Heart right ventricle (tissue), 16 donors: ENCODE results near the gene AIF1L. TPM values are rescaled to one million over a fixed set of nuclear protein-coding genes. Genes with fewer than 3 reads are reported as not detected.

Experiments
- ATAC-seq, 8 donors: fragments of 200-7000 bp; cut with Tn5 transposase; one replicate each; pipeline ENCODE4 v1.9.1; 2020; ENCODE audit warnings: mild to moderate bottlenecking in 8 of 8, moderate library complexity in 8 of 8, moderate number of reproducible peaks in 1 of 8
- DNase-seq, 2 donors: peaks; one replicate each; pipeline ENCODE4 v3.0.0-alpha.2; 2020
- H3K27ac ChIP-seq, 10 donors: fragments of 200-600 bp; sonication (generic) in 2 of 10; one replicate each; pipeline versions ENCODE4 v1.5.0 to v1.8.0; 2020 to 2022; ENCODE audit warnings: mild to moderate bottlenecking in 3 of 10
- H3K27me3 ChIP-seq, 7 donors: fragments of 200-600 bp; one replicate each; pipeline ENCODE4 v1.8.0; 2021 to 2022; ENCODE audit warnings: mild to moderate bottlenecking in 2 of 7
- H3K36me3 ChIP-seq, 9 donors: fragments of 200-600 bp; sonication (generic) in 1 of 9; one replicate each; pipeline versions ENCODE4 v1.5.0 to v1.8.0; 2020 to 2022; ENCODE audit warnings: mild to moderate bottlenecking in 2 of 9
- H3K4me1 ChIP-seq, 9 donors: fragments of 200-600 bp; sonication (generic) in 1 of 9; one replicate each; pipeline versions ENCODE4 v1.5.0 to v1.8.0; 2020 to 2022; ENCODE audit warnings: mild to moderate bottlenecking in 4 of 9
- H3K4me3 ChIP-seq, 10 donors: fragments of 200-600 bp; sonication (generic) in 2 of 10; one replicate each; pipeline versions ENCODE4 v1.5.0 to v1.8.0; 2020 to 2022; ENCODE audit warnings: mild to moderate bottlenecking in 7 of 10, moderate library complexity in 2 of 10
- H3K9me3 ChIP-seq, 11 donors: fragments of 200-600 bp in 10 of 11; sonication (generic) in 2 of 11; one replicate each; pipeline versions ENCODE4 v1.5.0 to v1.8.0; 2013 to 2022; ENCODE audit warnings: mild to moderate bottlenecking in 2 of 11, control low read depth in 1 of 11, moderate library complexity in 1 of 11
- WGBS, 2 donors: extraction: QIAGEN DNeasy Blood & Tissue Kit; methylation state at CpG; one replicate each; pipeline ENCODE4 v1.1.7; 2013; ENCODE audit warnings: inconsistent platforms in 1 of 2; 5-methylcytosine and 5-hydroxymethylcytosine counted together
- intact Hi-C, 10 donors: fragments of 100-400 bp; cut with DNase I; formaldehyde crosslinking; loops; one replicate each; pipeline versions ENCODE4 v1.11.1 to v1.14.2; 2022
- polyA plus RNA-seq, 2 donors: library from polyadenylated mRNA; stranded (reverse); fragments of 200-250 nt; gene quantifications; one replicate each; pipeline ENCODE4 v1.2.3, GENCODE V29; 2013
- total RNA-seq, 10 donors: library from RNA; stranded (reverse); fragmentation: NEBNext Ultra II Directional in 3 of 10; extraction: Animal tissue kit (Norgen Biotek cat#: 25700) in 3 of 10; gene quantifications; one replicate each; pipeline versions ENCODE4 v1.2.1 to v1.2.4, GENCODE V29; 2021 to 2023
- TF ChIP-seq, protein P1 (sequence below), 9 donors: fragments of 200-600 bp; sonication (generic) in 2 of 9; IDR thresholded peaks; one replicate each; pipeline versions ENCODE4 v1.5.0 to v1.8.0; 2021 to 2022; ENCODE audit warnings: antibody characterized with exemption in 9 of 9, mild to moderate bottlenecking in 5 of 9, moderate library complexity in 1 of 9
- donor health status: Arrhythmogenic right ventricular cardiomyopathy.
- donor health status: ischemic (EF 13 %, LVEDD 7.1; RV severe dilation, severe dysfunction).
- donor health status: healthy with polysubstance abuse.
- donor health status: DM: no; HTN: yes; CAD: no.
- donor health status: DM: no; HTN: no; CAD: no.
- donor health status: ischemic (EF 25% LVEDD 6.9; RV normal size, moderate dysfunction).
- donor health status: ischemic (EF 25% LVEDD 5.7; RV mildly dilated, moderate dysfunction).
- donor health status: healthy.
- donor health status: DM: yes; HTN: yes; CAD: no.
- donor health status: Ischemic cardiomyopathy.
- donor health status: ischemic (EF 35%, LVEDD 5.7; RV mildly dilated, moderate dysfunction).
- donor health status: nonischemic (EF 11% LVEDD 7.7; RV severe dilation, severe dysfunction).
- donor health status: DM: yes; HTN: yes; CAD: no.
- donor health status: PGD.
- donor health status: ischemic (EF 29% LVEDD 5.4; RV normal size, mild dysfunction).
- donor health status: nonischemic (EF 23%, LVEDD 6.1; RV moderate dilation, normal function).

The AIF1L gene
- total and polyA plus RNA-seq, 12 donors: 9.6 to 93.2 (median 15.4) TPM

DNA sequence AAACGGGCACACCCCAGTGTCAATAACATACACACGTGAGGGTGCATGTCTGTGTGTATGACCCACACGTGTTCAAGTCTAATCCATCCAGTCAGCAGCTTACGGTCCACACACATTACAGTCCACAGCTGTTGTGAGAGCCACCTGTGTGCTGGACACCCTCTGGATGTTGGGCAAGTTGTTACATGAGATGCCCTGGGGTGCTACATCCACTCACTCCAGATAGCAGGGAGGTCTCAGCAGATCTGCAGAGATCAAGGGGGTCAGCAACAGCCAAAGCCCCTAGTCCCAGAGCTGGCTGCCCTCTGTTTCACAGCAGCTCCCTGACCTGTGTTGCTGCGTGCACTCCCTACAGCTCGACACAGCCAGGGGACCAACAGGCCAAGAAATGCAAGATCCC lies 4.3 kb upstream of the AIF1L start:
- Histone ChIP-seq H3K36me3 (no peaks in the 10 kb centered on the region), H3K27ac (no peak overlapping the region), H3K4me1 (peaks cover 3 to 16% (median 10%) of the 10 kb centered on the region in 9 donors), H3K4me3 (no peak overlapping the region), H3K27me3 (peaks cover 0 to 44% (median 31%) of the 10 kb centered on the region in 7 donors), H3K9me3 (no peaks in the 10 kb centered on the region)
- TF ChIP-seq, protein P1, sequence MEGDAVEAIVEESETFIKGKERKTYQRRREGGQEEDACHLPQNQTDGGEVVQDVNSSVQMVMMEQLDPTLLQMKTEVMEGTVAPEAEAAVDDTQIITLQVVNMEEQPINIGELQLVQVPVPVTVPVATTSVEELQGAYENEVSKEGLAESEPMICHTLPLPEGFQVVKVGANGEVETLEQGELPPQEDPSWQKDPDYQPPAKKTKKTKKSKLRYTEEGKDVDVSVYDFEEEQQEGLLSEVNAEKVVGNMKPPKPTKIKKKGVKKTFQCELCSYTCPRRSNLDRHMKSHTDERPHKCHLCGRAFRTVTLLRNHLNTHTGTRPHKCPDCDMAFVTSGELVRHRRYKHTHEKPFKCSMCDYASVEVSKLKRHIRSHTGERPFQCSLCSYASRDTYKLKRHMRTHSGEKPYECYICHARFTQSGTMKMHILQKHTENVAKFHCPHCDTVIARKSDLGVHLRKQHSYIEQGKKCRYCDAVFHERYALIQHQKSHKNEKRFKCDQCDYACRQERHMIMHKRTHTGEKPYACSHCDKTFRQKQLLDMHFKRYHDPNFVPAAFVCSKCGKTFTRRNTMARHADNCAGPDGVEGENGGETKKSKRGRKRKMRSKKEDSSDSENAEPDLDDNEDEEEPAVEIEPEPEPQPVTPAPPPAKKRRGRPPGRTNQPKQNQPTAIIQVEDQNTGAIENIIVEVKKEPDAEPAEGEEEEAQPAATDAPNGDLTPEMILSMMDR (IDR thresholded peaks at IDR 0.05): no peak
- intact Hi-C loops: no loop called here
- no peak for ATAC-seq
- DNase-seq: no peak
- WGBS, 2 donors: 85 to 94% methylated on average over 6 of the region's 6 CpGs

DNA sequence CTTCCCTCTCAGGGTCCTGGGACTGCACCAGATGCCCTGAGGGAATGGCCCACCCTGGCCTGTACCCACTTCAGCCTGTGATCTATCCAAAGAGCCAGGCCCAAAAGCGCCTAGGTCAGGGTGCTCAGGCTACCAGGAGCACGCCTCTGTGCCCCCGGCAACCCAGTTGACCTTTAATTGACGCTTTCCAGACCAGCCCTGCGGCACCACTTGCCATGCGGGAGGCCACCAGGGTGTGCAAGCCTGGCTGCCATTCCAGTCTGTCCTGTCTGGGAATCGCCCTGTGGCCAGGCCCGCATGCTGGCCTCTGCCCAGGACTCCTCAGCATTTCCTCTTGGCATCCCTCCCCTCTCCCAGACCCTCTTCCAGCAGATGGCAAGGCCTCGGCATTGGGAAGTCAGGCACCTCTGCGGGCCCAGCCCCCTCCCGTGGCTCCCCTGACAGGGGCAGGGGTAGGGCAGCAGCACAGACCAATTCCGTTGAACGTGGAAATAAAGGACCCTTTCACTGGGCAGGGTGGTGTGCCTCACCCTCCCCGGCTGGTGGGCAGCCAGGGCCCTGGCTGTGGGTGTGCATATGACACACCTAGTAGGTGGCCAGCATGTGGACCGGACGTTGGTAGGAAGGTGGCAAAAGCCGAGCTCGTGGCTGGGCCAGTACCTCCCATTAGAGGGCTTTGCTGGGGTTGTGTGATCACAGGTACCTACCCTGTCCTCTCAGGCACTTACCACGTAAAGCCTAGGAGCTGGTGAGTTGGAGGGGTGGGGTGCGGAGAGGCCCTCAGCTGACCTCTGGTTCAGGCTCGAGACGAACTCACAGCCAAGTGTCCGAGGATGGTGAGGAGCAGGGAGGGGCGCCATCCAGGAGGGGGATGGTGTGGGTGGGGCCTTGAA lies 3.5 kb upstream of the AIF1L start:
- Histone ChIP-seq H3K27me3 (peaks cover 0 to 50% (median 37%) of the 10 kb centered on the region in 7 donors), H3K4me3 (no peak overlapping the region)
- WGBS, 2 donors: 80 to 82% methylated on average over 24 of the region's 24 CpGs

DNA sequence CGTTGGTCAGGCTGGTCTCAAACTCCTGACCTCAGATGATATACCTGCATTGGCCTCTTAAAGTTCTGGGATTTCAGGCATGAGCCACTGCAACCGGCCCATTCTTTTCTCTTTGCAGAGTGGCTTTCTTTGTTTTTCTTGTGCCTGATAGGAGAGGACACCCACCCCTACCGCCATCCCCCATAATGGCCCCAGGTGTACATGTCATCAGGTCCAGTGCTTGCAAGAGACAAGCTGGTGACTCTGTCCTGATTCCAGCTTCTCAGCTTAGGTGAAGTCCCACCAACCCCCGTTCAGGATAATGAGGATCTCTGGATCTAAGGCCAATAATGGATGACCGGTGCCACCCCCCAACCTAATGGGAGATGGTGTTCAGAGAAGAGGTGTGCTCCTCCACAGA lies 2.3 kb upstream of the AIF1L start:
- Histone ChIP-seq H3K9me3 (no peaks in the 10 kb centered on the region), H3K4me3 (no peak overlapping the region), H3K4me1 (peaks cover 6 to 36% (median 24%) of the 10 kb centered on the region in 9 donors), H3K36me3 (no peaks in the 10 kb centered on the region), H3K27ac (no peak overlapping the region), H3K27me3 (peaks cover 0 to 52% (median 37%) of the 10 kb centered on the region in 7 donors)
- TF ChIP-seq, protein P1 (IDR thresholded peaks at IDR 0.05): no peak
- DNase-seq: no peak
- intact Hi-C loops: no loop called here
- WGBS, 2 donors: 88 to 91% methylated on average over 5 of the region's 5 CpGs
- no peak for ATAC-seq

More for the DNA sequence above, 3.5 kb upstream of the AIF1L start:
- no peaks in the 10 kb centered on the region for H3K36me3 ChIP-seq
- ATAC-seq (no peak), DNase-seq (no peak)
- H3K27ac ChIP-seq: no peak overlapping the region
- TF ChIP-seq, protein P1 (IDR thresholded peaks at IDR 0.05): no peak
- intact Hi-C loops: no loop called here
- H3K4me1 ChIP-seq: peaks cover 3 to 24% (median 15%) of the 10 kb centered on the region in 9 donors
- H3K9me3 ChIP-seq: no peaks in the 10 kb centered on the region

DNA sequence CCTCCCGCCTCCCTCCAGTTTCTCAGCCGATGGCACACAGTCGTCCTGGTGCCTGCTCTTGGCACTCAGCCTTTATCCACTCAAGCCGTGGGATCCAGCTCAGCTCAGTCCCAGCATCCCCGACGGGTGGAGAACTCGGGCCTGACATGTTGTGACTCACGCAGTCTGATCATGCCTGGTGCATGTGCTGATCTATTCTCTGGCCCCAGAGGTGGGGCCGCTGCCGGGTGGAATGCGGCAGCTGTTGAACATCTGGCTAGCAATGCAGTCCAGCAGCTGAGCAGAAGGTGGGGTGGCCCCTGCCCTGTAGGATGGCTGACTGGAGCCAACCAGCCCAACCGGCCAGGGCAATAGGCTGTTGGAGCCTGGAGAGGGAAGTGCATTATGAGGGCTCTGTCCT lies 1.7 kb upstream of the AIF1L start:
- intact Hi-C loops: no loop called here
- Histone ChIP-seq H3K4me3 (no peak overlapping the region), H3K27ac (peak overlapping the region in 1 of 10 donors; percentile 81), H3K9me3 (no peaks in the 10 kb centered on the region), H3K27me3 (peaks cover 0 to 52% (median 37%) of the 10 kb centered on the region in 7 donors), H3K36me3 (no peaks in the 10 kb centered on the region), H3K4me1 (peaks cover 6 to 40% (median 25%) of the 10 kb centered on the region in 9 donors)
- TF ChIP-seq, protein P1 (IDR thresholded peaks at IDR 0.05): no peak
- DNase-seq (peak; percentile 15 to 63), ATAC-seq (peak in 7 of 8 donors; percentile 6 to 63 (median 39))
- 45 to 52% methylated on average over 12 of the region's 12 CpGs for WGBS, 2 donors
